Stimulated activated CD4-positive, alpha-beta T cell treated with anti-CD3 and anti-CD28 coated beads, Interleukin-4, amount 100 ng/mL, for 1 hour (primary cell): ENCODE results near the gene IFNL2.
"Not testable (repeated sequence)": the region's sequence is repeated elsewhere in the genome, so short reads cannot be mapped to it uniquely, and the experiment has no call there.

ENCODE experiments used
- DNase-seq: peaks from one replicate; pipeline ENCODE4 v3.0.0-alpha.2; 2020

The IFNL2 gene

GRCh38 chr19:39297931-39298634 lies 29.9 kb downstream of the IFNL2 start:
- no peak for DNase-seq

GRCh38 chr19:39299404-39299803 lies 31.2 kb downstream of the IFNL2 start:
- DNase-seq: no peak

- no peak for DNase-seq
Measured at GRCh38 chr19:39299832-39300231, 31.6 kb downstream of the IFNL2 start.

GRCh38 chr19:39301021-39301420 lies 32.8 kb downstream of the IFNL2 start:
- DNase-seq: no peak

- no peak for DNase-seq
Measured at GRCh38 chr19:39301562-39301961, 33.4 kb downstream of the IFNL2 start.

- DNase-seq: no peak
Measured at GRCh38 chr19:39303373-39304184, 35.4 kb downstream of the IFNL2 start.

GRCh38 chr19:39304185-39304513 lies 36.0 kb downstream of the IFNL2 start:
- no peak for DNase-seq

GRCh38 chr19:39304701-39305571 lies 36.7 kb downstream of the IFNL2 start:
- no peak for DNase-seq

GRCh38 chr19:39306075-39306474 lies 37.9 kb downstream of the IFNL2 start:
- no peak for DNase-seq

- no peak for DNase-seq
Measured at GRCh38 chr19:39307046-39307821, 39.0 kb downstream of the IFNL2 start.

- DNase-seq: no peak
Measured at GRCh38 chr19:39307822-39308530, 39.8 kb downstream of the IFNL2 start.

GRCh38 chr19:39308531-39309304 lies 40.5 kb downstream of the IFNL2 start:
- DNase-seq: no peak

GRCh38 chr19:39309305-39309670 lies 41.1 kb downstream of the IFNL2 start:
- not testable (repeated sequence) for DNase-seq

- no peak for DNase-seq
Measured at GRCh38 chr19:39310558-39311311, 42.5 kb downstream of the IFNL2 start.

GRCh38 chr19:39314016-39314728 lies 46.0 kb downstream of the IFNL2 start:
- DNase-seq: no peak

GRCh38 chr19:39315933-39316332 lies 47.7 kb downstream of the IFNL2 start:
- no peak for DNase-seq

- no peak for DNase-seq
Measured at GRCh38 chr19:39316627-39317321, 48.6 kb downstream of the IFNL2 start.

GRCh38 chr19:39317476-39317875 lies 49.3 kb downstream of the IFNL2 start:
- no peak for DNase-seq

- DNase-seq: no peak
Measured at GRCh38 chr19:39318071-39318470, 49.9 kb downstream of the IFNL2 start.
